GM12878 (cell line): ENCODE results near the gene TMEM132D. TPM values are rescaled to one million over a fixed set of nuclear protein-coding genes. Genes with fewer than 3 reads are reported as not detected.

Experiments used
- ATAC-seq: fragments of 200-7000 bp; cut with Tn5 transposase; 3 replicates; pipeline ENCODE4 v1.9.1; 2020; ENCODE audit warnings: mild to moderate bottlenecking, moderate library complexity
- BruUV-seq: library from RNA; stranded (reverse); fragments of 400-500 nt; replicated peaks from 2 replicates; lab custom pipeline; 2021; lab: Mats Ljungman, UMichigan
- CTCF ChIA-PET: fragments of 300-600 bp; sonication (Branson Sonifier 250); formaldehyde crosslinking; extraction: SDS; loops from one replicate; lab custom pipeline; 2021; ENCODE audit warnings: inconsistent platforms; lab: Yijun Ruan, JAX
- POLR2A ChIA-PET: fragments of 350-600 bp; formaldehyde crosslinking; extraction: SDS; loops from one replicate; lab custom pipeline; 2021; ENCODE audit warnings: inconsistent platforms; lab: Charles Lee
- RAD21 ChIA-PET: fragments of 300-600 bp; sonication (Branson Sonifier 250); formaldehyde crosslinking; loops from one replicate; lab custom pipeline; 2023; ENCODE audit warnings: antibody characterized with exemption; ENCODE audit not compliant: unreplicated experiment; lab: Charles Lee
- SMC1A ChIA-PET: fragments of 300-600 bp; sonication (Branson Sonifier 250); formaldehyde crosslinking; loops from one replicate; lab custom pipeline; 2023; ENCODE audit not compliant: unreplicated experiment, uncharacterized antibody; lab: Charles Lee
- DNase-seq: peaks from one replicate; pipeline ENCODE4 v3.0.0-alpha.2; 2011; ENCODE audit warnings: low read depth, low spot score
- FAIRE-seq: peaks from 3 replicates; lab custom pipeline; 2011; peaks lifted over from hg19 to GRCh38; lab: Jason Lieb, UNC
- H2AFZ ChIP-seq: 2 replicates; pipeline ENCODE4 v1.6.0; 2011; ENCODE audit warnings: low read depth, low read length, control low read depth; ENCODE audit not compliant: control insufficient read depth
- H3K27ac ChIP-seq: 2 replicates; pipeline ENCODE4 v1.5.1; 2011; ENCODE audit warnings: control low read depth; ENCODE audit not compliant: control insufficient read depth, insufficient read depth
- H3K27me3 ChIP-seq, 2 experiments: replicated peaks in 1 of 2; 2 replicates each; pipeline versions ENCODE4 v1.6.0 to v1.6.1; 2011; ENCODE audit warnings: low read length in 1 of 2; ENCODE audit not compliant: control insufficient read depth in 2 of 2, insufficient read depth in 2 of 2
- H3K36me3 ChIP-seq, 2 experiments: 2 replicates each; pipeline ENCODE4 v1.5.1; 2011; ENCODE audit warnings: low read length in 1 of 2; ENCODE audit not compliant: control insufficient read depth in 2 of 2, insufficient read depth in 2 of 2
- H3K4me1 ChIP-seq: 2 replicates; pipeline ENCODE4 v1.6.1; 2011; ENCODE audit warnings: mild to moderate bottlenecking, low read length, moderate library complexity, mixed read lengths; ENCODE audit not compliant: control insufficient read depth, insufficient read depth
- H3K4me2 ChIP-seq: 2 replicates; pipeline ENCODE4 v1.6.0; 2011; ENCODE audit warnings: control low read depth; ENCODE audit not compliant: control insufficient read depth, insufficient read depth
- H3K4me3 ChIP-seq: fragments of 200-600 bp; sonication (generic); 2 replicates; pipeline ENCODE4 v1.5.1; 2016
- H3K79me2 ChIP-seq: 2 replicates; pipeline ENCODE4 v1.6.0; 2011; ENCODE audit warnings: low read length; ENCODE audit not compliant: control insufficient read depth, insufficient read depth
- H3K9ac ChIP-seq: 2 replicates; pipeline ENCODE4 v1.8.0; 2011; ENCODE audit warnings: low read length, control low read depth, mixed read lengths; ENCODE audit not compliant: control insufficient read depth, insufficient read depth
- H3K9me3 ChIP-seq: replicated peaks from 3 replicates; pipeline ENCODE4 v1.5.1; 2011; ENCODE audit warnings: mild to moderate bottlenecking, low read length; ENCODE audit not compliant: control insufficient read depth, insufficient read depth
- H4K20me1 ChIP-seq: 2 replicates; pipeline ENCODE4 v1.6.0; 2011; ENCODE audit not compliant: control insufficient read depth, insufficient read depth
- ASH2L ChIP-seq: fragments of 300-600, 200-600 bp; sonication (generic); IDR thresholded peaks from 2 replicates; pipeline ENCODE4 v1.6.1; 2017; ENCODE audit warnings: low read depth, mild to moderate bottlenecking, borderline replicate concordance
- BACH1 ChIP-seq: fragments of 450-650 bp; IDR thresholded peaks from 2 replicates; pipeline ENCODE4 v1.6.1; 2017; ENCODE audit warnings: mild to moderate bottlenecking, borderline replicate concordance
- CEBPB ChIP-seq, 2 experiments: fragments of 150-350 bp in 1 of 2; IDR thresholded peaks; 2 replicates each; pipeline ENCODE4 v1.6.1; 2012 to 2014; ENCODE audit warnings: low read depth in 2 of 2, low read length in 2 of 2, borderline replicate concordance in 1 of 2, inconsistent platforms in 1 of 2
- EP300 ChIP-seq, 2 experiments: fragments of 150-350 bp in 1 of 2; IDR thresholded peaks; 2 replicates each; pipeline ENCODE4 v1.6.1; 2011 to 2012; ENCODE audit warnings: low read depth in 2 of 2, low read length in 2 of 2, borderline replicate concordance in 1 of 2, improper control_type of control experiment in 1 of 2, inconsistent platforms in 1 of 2; ENCODE audit not compliant: control insufficient read depth in 1 of 2
- EZH2 ChIP-seq: IDR thresholded peaks from 2 replicates; pipeline ENCODE4 v1.6.1; 2012; ENCODE audit warnings: low read depth, mild to moderate bottlenecking, control low read depth, inconsistent platforms, low read length, borderline replicate concordance; ENCODE audit not compliant: control insufficient read depth
- IRF3 ChIP-seq: fragments of 450-650 bp; IDR thresholded peaks from 2 replicates; pipeline ENCODE4 v1.6.1; 2014; ENCODE audit warnings: mild to moderate bottlenecking
- KLF5 ChIP-seq: fragments of 450-650 bp; IDR thresholded peaks from 2 replicates; pipeline ENCODE4 v1.6.1; 2014; ENCODE audit warnings: mild to moderate bottlenecking; ENCODE audit not compliant: partially characterized antibody
- MTA3 ChIP-seq: IDR thresholded peaks from 2 replicates; pipeline ENCODE4 v1.6.1; 2012; ENCODE audit warnings: low read length, inconsistent platforms, borderline replicate concordance
- MXI1 ChIP-seq: fragments of 150-350 bp; IDR thresholded peaks from 2 replicates; pipeline ENCODE4 v1.6.1; 2011; ENCODE audit warnings: low read depth, mild to moderate bottlenecking, inconsistent platforms, low read length, improper control_type of control experiment
- MYB ChIP-seq: fragments of 150-350 bp; IDR thresholded peaks from 2 replicates; pipeline ENCODE4 v1.6.1; 2014; ENCODE audit warnings: mild to moderate bottlenecking, low read depth, low read length, borderline replicate concordance
- NKRF ChIP-seq: fragments of 450-650 bp; conservative IDR thresholded peaks from 2 replicates; pipeline ENCODE4 v1.6.1; 2017; ENCODE audit warnings: mild to moderate bottlenecking, moderate library complexity
- RELB ChIP-seq: fragments of 450-650 bp; IDR thresholded peaks from 2 replicates; pipeline ENCODE4 v1.6.1; 2017; ENCODE audit warnings: low read depth, mild to moderate bottlenecking, moderate library complexity
- SMAD1 ChIP-seq: fragments of 450-650 bp; IDR thresholded peaks from 2 replicates; pipeline ENCODE4 v1.6.1; 2018; ENCODE audit warnings: mild to moderate bottlenecking, low read depth; ENCODE audit not compliant: partially characterized antibody
- SMARCA5 ChIP-seq: fragments of 450-650 bp; IDR thresholded peaks from 2 replicates; pipeline ENCODE4 v1.6.1; 2017; ENCODE audit warnings: mild to moderate bottlenecking
- SREBF2 ChIP-seq: IDR thresholded peaks from 2 replicates; pipeline ENCODE4 v1.6.1; 2012; ENCODE audit warnings: mild to moderate bottlenecking, low read length
- TCF12 ChIP-seq: IDR thresholded peaks from 2 replicates; pipeline ENCODE4 v1.6.1; 2011; ENCODE audit warnings: low read depth, mild to moderate bottlenecking, low read length
- ZBED1 ChIP-seq: IDR thresholded peaks from 2 replicates; pipeline ENCODE4 v1.6.1; 2016; ENCODE audit warnings: borderline replicate concordance
- ZNF24 ChIP-seq: fragments of 450-650 bp; IDR thresholded peaks from 2 replicates; pipeline ENCODE4 v1.6.1; 2017; ENCODE audit warnings: antibody characterized with exemption, mild to moderate bottlenecking
- ZNF622 ChIP-seq: fragments of 450-650 bp; IDR thresholded peaks from 2 replicates; pipeline ENCODE4 v1.6.1; 2017; ENCODE audit warnings: mild to moderate bottlenecking, inconsistent platforms
- WGBS: methylation state at CpG from one replicate; pipeline ENCODE4 v1.1.6; 2016; ENCODE audit warnings: low lambda C conversion rate; ENCODE audit not compliant: insufficient replicate concordance, insufficient coverage; ENCODE audit errors: missing lambda C conversion rate; 5-methylcytosine and 5-hydroxymethylcytosine counted together
- in situ Hi-C: fragments of 300-500 bp; cut with MboI; formaldehyde crosslinking; loops from 9 replicates; pipeline ENCODE4 v1.14.3; 2018; ENCODE audit warnings: mixed read lengths
- intact Hi-C: fragments of 100-400 bp; cut with micrococcal nuclease; formaldehyde crosslinking; loops from one replicate; pipeline ENCODE4 v1.14.2; 2022; ENCODE audit not compliant: unreplicated experiment
- polyA plus RNA-seq, 11 experiments: library from polyadenylated mRNA; depleted of rRNA in 4 of 11; unstranded in 6 of 11; stranded (reverse) in 5 of 11; fragments of >200 nt; fragmentation: Nextera tagmentation in 4 of 11; fragmentation: Illumina TruSeq in 1 of 11; extraction: Ambion mirVana in 4 of 11; extraction: Trizol in 1 of 11; gene quantifications; 1 replicate in 1 of 11; 2 replicates in 10 of 11; pipeline versions ENCODE4 v1.2.1 to v1.2.3, GENCODE V29; 2011 to 2016; ENCODE audit warnings: inconsistent platforms in 2 of 11, missing spikeins in 2 of 11, low read depth in 1 of 11
- total RNA-seq, 4 experiments: library from RNA; depleted of rRNA in 3 of 4; stranded (reverse); fragments of >200 nt in 3 of 4; fragmentation: Illumina TruSeq in 1 of 4; extraction: Trizol in 1 of 4; gene quantifications; 2 replicates each; pipeline versions ENCODE4 v1.2.1 to v1.2.3, GENCODE V29; 2013 to 2021
- TF ChIP-seq, protein P1 (sequence below): fragments of 450-650 bp; IDR thresholded peaks from 2 replicates; pipeline ENCODE4 v1.6.1; 2017; ENCODE audit warnings: borderline replicate concordance

TMEM132D gene
- total and polyA plus RNA-seq, 10 of the 15 experiments (the other 5 are each of a cell fraction or from before 2014, with no cell fraction given) = under 0.01 to 0.12 (median 0.02) TPM; not detected in 3

GRCh38 chr12:129196927-129197326 lies 706.9 kb downstream of the TMEM132D start:
- ChIA-PET CTCF (no interaction called here), POLR2A (no interaction called here), SMC1A (no interaction called here), RAD21 (no interaction called here)
- intact Hi-C loops (no loop called here), in situ Hi-C loops (no loop called here)
- H3K36me3 ChIP-seq = no peaks in the 10 kb centered on the region
- peaks cover 1% of the 10 kb centered on the region; the same call in 1 of the 3 replicates for H3K9me3 ChIP-seq
- no peaks in the 10 kb centered on the region for H3K4me1 ChIP-seq
- no peaks in the 10 kb centered on the region for H3K79me2 ChIP-seq
- 47% methylated on average over 3 of the region's 3 CpGs for WGBS
- H3K27ac ChIP-seq = no peak overlapping the region
- BruUV-seq = no TSS peak
- FAIRE-seq (no peak), ATAC-seq (no peak), DNase-seq (no peak)
- H2AFZ ChIP-seq = no peak overlapping the region
- H3K4me2 ChIP-seq = no peak overlapping the region
- no peak for TF ChIP-seq SREBF2
- TF ChIP-seq ZBED1 = no peak
- TF ChIP-seq ZNF622 = no peak
- TF ChIP-seq NKRF = no peak
- no peak for TF ChIP-seq MYB
- TF ChIP-seq, protein P1, sequence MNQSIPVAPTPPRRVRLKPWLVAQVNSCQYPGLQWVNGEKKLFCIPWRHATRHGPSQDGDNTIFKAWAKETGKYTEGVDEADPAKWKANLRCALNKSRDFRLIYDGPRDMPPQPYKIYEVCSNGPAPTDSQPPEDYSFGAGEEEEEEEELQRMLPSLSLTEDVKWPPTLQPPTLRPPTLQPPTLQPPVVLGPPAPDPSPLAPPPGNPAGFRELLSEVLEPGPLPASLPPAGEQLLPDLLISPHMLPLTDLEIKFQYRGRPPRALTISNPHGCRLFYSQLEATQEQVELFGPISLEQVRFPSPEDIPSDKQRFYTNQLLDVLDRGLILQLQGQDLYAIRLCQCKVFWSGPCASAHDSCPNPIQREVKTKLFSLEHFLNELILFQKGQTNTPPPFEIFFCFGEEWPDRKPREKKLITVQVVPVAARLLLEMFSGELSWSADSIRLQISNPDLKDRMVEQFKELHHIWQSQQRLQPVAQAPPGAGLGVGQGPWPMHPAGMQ = no peak
- TF ChIP-seq EZH2 = no peak
- TF ChIP-seq RELB = no peak
- TF ChIP-seq MXI1 = no peak
- no peak for TF ChIP-seq EP300 (IDR thresholded peaks at IDR 0.05; ENCODE audit: borderline replicate concordance in 1 of 2, control insufficient read depth in 1 of 2, low read depth in 2 of 2, low read length in 2 of 2)
- no peak for TF ChIP-seq MTA3
- no peak for TF ChIP-seq KLF5
- no peak for TF ChIP-seq IRF3
- TF ChIP-seq CEBPB (IDR thresholded peaks at IDR 0.05; ENCODE audit: borderline replicate concordance in 1 of 2, low read depth in 2 of 2, low read length in 2 of 2) = no peak
- TF ChIP-seq BACH1 = no peak
- no peak for TF ChIP-seq ZNF24
- TF ChIP-seq ASH2L = no peak
- no peak for TF ChIP-seq TCF12
- TF ChIP-seq SMAD1 = no peak
- no peak for TF ChIP-seq SMARCA5
- H3K4me3 ChIP-seq = no peak overlapping the region
- H3K27me3 ChIP-seq = no peaks in the 10 kb centered on the region
- no peak overlapping the region for H3K9ac ChIP-seq
- no peaks in the 10 kb centered on the region for H4K20me1 ChIP-seq
